ENCODE results near the gene C10orf90. TPM values are rescaled to one million over a fixed set of nuclear protein-coding genes. Genes with fewer than 3 reads are reported as not detected.

Gene C10orf90
- total RNA-seq, 1 experiment from 2014 or later: not detected

DNA sequence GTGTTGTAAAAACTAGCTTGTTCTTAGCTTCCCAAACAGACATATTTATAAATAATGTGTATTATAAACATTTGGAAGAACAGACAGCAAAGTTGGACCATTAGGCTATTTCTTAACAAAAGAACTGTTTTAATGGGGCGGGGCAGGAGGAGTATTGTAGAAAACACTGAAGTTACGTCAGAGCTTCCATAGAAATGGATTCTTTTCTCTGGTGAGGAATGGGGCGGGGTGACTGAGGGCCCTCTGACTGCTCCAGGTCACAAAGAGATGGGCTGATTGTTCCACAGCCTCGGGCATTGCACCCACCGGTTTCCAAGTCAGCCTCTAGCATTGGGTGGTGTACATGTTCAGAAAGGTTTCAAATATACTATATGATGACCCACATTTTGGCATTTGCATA, 245.5 kb downstream of the C10orf90 start:
- TF ChIP-seq, protein P1, sequence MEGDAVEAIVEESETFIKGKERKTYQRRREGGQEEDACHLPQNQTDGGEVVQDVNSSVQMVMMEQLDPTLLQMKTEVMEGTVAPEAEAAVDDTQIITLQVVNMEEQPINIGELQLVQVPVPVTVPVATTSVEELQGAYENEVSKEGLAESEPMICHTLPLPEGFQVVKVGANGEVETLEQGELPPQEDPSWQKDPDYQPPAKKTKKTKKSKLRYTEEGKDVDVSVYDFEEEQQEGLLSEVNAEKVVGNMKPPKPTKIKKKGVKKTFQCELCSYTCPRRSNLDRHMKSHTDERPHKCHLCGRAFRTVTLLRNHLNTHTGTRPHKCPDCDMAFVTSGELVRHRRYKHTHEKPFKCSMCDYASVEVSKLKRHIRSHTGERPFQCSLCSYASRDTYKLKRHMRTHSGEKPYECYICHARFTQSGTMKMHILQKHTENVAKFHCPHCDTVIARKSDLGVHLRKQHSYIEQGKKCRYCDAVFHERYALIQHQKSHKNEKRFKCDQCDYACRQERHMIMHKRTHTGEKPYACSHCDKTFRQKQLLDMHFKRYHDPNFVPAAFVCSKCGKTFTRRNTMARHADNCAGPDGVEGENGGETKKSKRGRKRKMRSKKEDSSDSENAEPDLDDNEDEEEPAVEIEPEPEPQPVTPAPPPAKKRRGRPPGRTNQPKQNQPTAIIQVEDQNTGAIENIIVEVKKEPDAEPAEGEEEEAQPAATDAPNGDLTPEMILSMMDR (conservative IDR thresholded peaks at IDR 0.05): no peak
- H2BK20ac ChIP-seq (ENCODE audit: low read depth, low read length, poor library complexity, severe bottlenecking): no peak overlapping the region
- H3K18ac ChIP-seq (ENCODE audit: insufficient read length, low read depth, low read length): no peak overlapping the region
- H2AFZ ChIP-seq (ENCODE audit: low read length): no peak overlapping the region
- H2BK12ac ChIP-seq (ENCODE audit: insufficient read length, low read depth, low read length): no peak overlapping the region
- no peak overlapping the region for H3K27ac Mint-ChIP-seq
- H3K23ac ChIP-seq (ENCODE audit: insufficient read length, low read depth, low read length): no peak overlapping the region
- no peak overlapping the region for H2BK120ac ChIP-seq (ENCODE audit: low read depth, low read length, poor library complexity, severe bottlenecking)
- DNase-seq: no peak
- no peaks in the 10 kb centered on the region for H3K79me1 ChIP-seq (ENCODE audit: insufficient read depth, low read depth, low read length, poor library complexity, severe bottlenecking)
- H3K9ac ChIP-seq (ENCODE audit: extremely low read depth, insufficient read length, low read length): no peak overlapping the region
- H3K36me3 Mint-ChIP-seq (ENCODE audit: insufficient read depth in 1 of 3, low read depth in 3 of 3): peaks cover 6 to 12% (median 11%) of the 10 kb centered on the region in 3 experiments; a peak in 6 of 7 replicates
- H3K27me3 Mint-ChIP-seq (ENCODE audit: low read depth): peaks cover 16% of the 10 kb centered on the region
- H3K4me1 ChIP-seq (ENCODE audit: insufficient read depth, low read length): no peaks in the 10 kb centered on the region
- H4K5ac ChIP-seq (ENCODE audit: insufficient read length, low read depth, low read length): no peak overlapping the region
- H3K79me2 ChIP-seq (ENCODE audit: insufficient read depth, low read length): no peaks in the 10 kb centered on the region
- no peak overlapping the region for H3K14ac ChIP-seq (ENCODE audit: insufficient read depth, low read length)
- no peak overlapping the region for H3T11ph ChIP-seq (ENCODE audit: low read length)
- peaks cover 9% of the 10 kb centered on the region for H3K9me3 ChIP-seq (ENCODE audit: control insufficient read depth, low read depth, low read length)
- no peaks in the 10 kb centered on the region for H4K20me1 ChIP-seq (ENCODE audit: control insufficient read depth, insufficient read depth, insufficient read length)
- no CpG with 5 or more reads among the region's 5 CpGs for WGBS (ENCODE audit: extremely low coverage, insufficient read length, low lambda C conversion rate)
- H3K4me2 ChIP-seq (ENCODE audit: insufficient read depth, insufficient read length, low read length): no peak overlapping the region
- H3K4ac ChIP-seq (ENCODE audit: low read depth, low read length): no peak overlapping the region
- H2BK5ac ChIP-seq (ENCODE audit: insufficient read length, low read length): no peak overlapping the region
- H3K9me3 Mint-ChIP-seq: peaks cover 11 to 12% of the 10 kb centered on the region in 2 experiments
- H3K4me1 Mint-ChIP-seq: peaks cover 10 to 11% of the 10 kb centered on the region in 2 experiments
- no peak overlapping the region for H3K56ac ChIP-seq (ENCODE audit: insufficient read length, low read depth, low read length)
- H3K27ac ChIP-seq (ENCODE audit: insufficient read length, low read depth, low read length): no peak overlapping the region
- H3K4me3 Mint-ChIP-seq: no peak overlapping the region
- H3K27me3 ChIP-seq (ENCODE audit: insufficient read depth, low read length): no peaks in the 10 kb centered on the region
- H2AK5ac ChIP-seq (ENCODE audit: insufficient read length, low read length): no peak overlapping the region
- H3K23me2 ChIP-seq (ENCODE audit: insufficient read length, low read depth, low read length, poor library complexity, severe bottlenecking): no peaks in the 10 kb centered on the region
- no peak overlapping the region for H4K8ac ChIP-seq (replicated peaks; ENCODE audit: insufficient read length, low read depth, low read length)
- H2BK15ac ChIP-seq (ENCODE audit: low read depth, low read length): no peak overlapping the region
- H4K91ac ChIP-seq (ENCODE audit: insufficient read length, low read depth, low read length): no peak overlapping the region

Data from H9 (cell line).